ENCODE data around the gene KCNJ13. TPM values are rescaled to one million over a fixed set of nuclear protein-coding genes. Genes with fewer than 3 reads are reported as not detected.
"Not testable (repeated sequence)": the region's sequence is repeated elsewhere in the genome, so short reads cannot be mapped to it uniquely, and the experiment has no call there.

Gene KCNJ13
- total RNA-seq, 1 experiment from 2014 or later: not detected

DNA sequence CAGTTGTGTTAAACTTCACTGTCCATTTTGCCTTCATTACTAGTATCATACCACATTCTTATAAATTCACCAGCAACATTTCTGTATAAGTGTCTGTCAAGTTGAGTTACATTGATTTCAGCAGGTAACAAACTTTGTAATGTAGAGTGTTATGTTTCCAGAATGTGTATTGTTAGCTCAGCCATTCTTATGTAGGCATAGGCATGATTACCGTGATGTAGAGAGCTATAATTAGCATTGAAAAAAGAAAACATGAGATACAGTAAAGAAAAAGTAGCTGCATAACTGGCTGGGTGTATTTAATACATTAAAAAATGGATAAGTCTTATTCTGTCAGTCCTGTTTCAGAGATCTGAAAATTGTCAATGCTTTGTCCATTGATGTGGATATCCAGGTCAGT is 8.5 kb downstream of the KCNJ13 start:
- no peak for DNase-seq (ENCODE audit: low read depth)

DNA sequence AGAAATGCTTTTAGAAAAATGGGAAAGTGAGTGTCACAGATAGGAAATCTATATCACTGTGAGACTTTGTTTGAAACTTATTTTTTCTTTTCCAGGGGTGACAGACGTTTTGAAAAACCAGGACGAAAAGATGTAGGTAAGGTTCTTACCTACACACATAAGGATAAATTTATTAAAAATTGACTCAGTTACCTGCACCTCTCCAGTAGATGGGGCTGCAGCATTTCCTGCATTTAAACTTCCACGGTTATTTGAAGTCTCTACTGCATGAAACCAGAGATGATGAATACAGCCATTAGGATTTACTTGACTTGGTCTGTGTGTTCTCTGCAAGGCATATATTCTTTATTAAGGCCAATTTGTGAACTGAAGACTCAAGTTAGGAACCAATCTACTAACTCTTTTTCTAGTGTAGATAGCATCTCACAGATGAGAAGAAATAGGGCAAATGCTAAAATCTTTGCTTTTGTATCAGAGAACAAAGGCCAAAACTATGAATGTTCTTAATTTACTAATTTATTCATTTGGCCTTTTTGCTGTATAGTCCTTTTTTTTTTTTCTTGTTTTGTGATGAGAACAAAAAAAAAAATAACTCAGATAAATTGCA is 15.0 kb downstream of the KCNJ13 start:
- DNase-seq (ENCODE audit: low read depth): peak; percentile 42

DNA sequence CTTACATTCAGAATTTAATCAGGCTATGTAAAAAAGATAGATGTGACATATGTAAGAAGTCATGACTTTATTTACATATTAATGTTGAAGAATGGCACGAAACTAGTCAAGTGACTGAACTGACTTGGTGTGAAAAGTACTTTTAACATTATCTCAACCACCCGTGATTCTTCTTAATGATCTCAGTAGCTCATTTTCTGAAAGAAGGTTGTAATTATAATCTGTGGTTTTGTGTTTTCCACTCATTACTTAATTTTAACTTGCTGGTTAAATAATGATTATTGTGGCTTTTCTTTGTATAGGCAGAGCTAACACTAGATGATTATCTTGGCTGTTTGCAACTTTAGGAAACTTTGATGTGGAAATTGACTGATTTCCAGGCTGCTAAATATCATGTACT is 18.5 kb downstream of the KCNJ13 start:
- no peak for DNase-seq (ENCODE audit: low read depth)

DNA sequence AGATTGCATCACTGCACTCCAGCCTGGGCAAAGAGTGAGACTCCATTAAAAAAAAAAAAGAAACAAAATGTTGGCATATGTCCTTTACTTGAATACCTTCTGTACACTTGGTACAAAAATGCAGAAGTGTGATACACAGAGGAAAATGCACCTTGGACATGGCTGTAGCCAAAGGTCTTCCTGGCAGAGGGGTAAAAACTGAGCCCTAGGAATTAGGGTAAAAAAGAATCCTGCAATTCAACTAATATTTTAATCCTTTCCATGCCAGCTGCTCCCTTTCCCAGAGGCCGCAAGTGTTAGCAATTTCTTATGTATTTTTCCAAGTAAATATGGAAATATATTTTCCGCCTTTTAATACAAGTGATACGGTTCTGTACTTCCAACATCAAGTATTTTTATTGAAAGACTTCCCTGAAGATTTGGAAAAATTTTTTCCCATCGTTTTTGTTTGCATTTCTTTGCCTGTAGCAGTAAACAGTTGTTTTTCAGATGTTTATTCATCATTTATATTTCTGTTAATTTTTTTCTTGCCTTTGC is 26.2 kb downstream of the KCNJ13 start:
- no peak for DNase-seq (ENCODE audit: low read depth)

DNA sequence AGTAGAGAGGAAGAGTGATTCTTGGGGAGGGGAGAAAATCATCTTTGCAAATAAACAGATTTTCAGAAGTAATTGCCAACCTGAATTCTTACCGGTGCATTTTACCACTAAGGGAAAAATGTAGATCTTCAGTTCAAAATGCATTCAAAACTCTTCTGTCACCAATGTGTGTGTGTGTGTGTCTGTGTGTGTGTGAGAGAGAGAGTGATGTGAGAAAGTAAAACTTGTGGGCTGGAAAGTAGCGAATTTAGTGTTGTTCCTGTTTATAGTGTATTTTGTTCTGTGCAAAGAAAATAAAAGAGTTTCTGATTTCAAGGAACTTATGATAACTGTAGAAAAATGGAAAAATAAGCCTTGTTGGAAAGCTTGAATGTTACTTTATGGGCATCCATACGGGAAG is 27.0 kb downstream of the KCNJ13 start:
- no peak for DNase-seq (ENCODE audit: low read depth)

DNA sequence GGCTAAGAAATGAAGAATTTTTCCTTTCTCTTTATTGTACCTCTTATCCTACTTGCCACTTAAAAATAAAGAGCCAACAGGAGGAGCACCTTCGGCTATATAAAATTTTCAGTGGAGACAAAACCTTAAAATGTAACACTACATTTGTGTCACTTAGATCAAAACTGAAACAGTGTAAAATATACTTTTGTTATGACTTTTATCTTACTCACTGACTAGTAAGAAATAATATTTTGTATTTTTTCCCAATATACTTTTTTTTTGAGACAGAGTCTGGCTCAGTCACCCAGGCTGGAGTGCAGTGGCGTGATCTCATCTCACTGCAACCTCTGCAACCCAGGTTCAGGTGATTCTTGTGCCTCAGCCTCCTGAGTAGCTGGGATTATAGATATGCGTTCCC is 28.3 kb downstream of the KCNJ13 start:
- no peak for DNase-seq (ENCODE audit: low read depth)

DNA sequence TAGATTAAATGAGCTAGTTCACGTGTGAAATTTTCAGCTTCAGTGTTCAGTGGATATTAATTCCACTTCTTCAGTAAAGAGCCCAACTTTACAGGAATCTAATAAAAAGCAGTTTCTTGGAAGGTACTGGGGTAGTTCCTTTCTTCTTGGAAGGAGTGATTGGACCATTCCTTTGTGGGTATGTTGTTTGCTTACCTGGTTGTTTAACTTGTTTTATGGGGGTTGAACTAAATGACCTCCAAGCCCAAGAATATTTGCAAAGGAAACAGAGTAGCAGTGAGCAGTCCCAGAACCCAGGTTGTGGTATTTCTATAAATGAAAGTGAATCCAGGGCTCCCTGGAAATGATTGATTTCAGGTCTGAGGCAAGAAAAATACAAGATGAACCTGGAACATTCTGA is 31.4 kb downstream of the KCNJ13 start:
- no peak for DNase-seq (ENCODE audit: low read depth)

DNA sequence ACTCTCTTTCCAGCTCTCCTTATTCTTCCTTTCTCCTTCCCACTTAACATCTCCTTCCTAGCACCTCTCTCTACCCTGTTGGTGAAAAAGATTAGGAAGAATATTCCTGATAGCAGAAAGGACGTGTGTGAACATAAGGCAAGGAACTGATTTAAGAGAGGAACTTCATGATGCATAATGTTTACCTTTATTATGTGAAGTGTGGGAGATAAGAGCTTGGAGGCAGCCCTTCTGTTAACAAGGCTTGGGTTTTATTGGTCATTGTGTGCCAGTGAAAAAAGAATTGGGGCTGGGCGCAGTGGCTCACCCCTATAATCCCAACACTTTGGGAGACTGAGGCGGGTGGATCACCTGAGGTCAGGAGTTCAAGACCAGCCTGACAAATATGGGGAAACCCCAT is 34.4 kb downstream of the KCNJ13 start:
- no peak for DNase-seq (ENCODE audit: low read depth)

DNA sequence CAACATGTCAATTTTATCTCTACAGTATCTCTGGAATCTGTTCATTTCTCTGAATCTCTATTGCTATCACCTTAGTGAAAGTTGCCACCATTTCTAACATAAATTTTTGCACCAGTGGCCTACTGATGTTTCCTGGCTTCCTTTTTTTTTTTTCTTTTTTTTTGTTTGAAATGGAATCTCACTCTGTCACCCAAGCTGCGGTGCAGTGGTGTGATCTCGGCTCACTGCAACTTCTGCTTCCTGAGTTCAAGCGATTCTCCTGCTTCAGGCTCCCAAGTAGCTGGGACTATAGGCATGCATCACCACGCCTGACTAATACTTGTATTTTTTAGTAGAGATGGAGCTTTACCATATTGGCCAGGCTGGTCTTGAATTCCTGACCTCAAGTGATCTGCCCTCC is 35.1 kb downstream of the KCNJ13 start:
- DNase-seq (ENCODE audit: low read depth): no peak

DNA sequence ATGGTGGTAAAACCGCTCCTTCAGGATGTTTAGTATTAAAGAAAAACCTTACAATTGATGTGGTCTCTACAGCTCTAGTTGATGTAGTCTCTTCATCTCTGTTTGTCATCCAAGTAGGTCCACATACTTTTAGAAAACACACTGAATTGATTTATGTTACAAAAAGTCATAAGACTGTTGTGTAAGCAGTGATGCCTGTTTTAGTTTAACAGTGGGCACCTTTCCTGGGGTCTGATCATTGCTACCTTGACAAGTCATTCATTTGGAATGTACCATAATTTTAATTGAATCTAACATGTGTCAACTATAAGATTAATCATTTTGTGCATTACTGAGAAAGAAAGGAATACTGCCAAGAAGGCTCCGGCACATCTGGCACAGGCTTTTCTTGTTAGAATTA is 44.9 kb downstream of the KCNJ13 start:
- DNase-seq (ENCODE audit: low read depth): no peak

DNA sequence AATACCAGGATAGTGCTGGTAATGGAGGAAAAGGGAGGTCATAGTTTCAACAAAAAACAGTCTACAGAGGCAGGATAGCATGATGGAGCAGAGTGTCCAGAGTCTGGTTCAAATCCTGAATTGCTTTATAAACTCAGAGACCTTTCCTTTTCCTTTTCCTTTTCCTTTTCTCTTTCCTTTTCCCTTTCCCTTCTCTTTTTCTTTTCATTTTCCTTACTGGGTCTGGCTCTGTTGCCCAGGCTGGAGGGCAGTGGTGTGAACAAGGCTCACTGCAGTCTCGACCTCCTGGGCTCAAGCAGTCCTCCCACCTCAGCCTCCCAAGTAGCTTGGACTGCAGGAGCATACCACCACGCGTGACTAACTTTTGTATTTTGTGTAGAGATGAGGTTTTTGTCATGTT is 47.6 kb downstream of the KCNJ13 start:
- DNase-seq (ENCODE audit: low read depth): no peak

DNA sequence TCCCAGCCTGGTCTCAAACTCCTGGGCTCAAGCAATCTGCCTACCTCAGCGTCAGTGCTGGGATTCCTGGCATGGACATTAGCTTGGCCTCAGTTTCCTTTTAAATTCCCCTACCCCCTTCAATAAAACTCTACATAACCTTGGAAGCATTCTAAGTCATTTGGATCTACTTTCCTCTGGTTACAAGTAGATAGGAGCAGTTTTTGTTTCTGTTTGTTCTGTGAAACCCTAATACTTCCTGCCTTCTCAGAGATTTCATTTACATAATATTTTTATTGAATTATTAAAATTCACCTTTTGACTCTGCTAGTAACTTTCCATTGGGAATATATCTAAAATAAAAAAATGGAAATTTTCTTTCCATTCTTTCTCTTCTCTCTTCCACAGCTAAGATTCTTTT is 53.3 kb downstream of the KCNJ13 start:
- no peak for DNase-seq (ENCODE audit: low read depth)

DNA sequence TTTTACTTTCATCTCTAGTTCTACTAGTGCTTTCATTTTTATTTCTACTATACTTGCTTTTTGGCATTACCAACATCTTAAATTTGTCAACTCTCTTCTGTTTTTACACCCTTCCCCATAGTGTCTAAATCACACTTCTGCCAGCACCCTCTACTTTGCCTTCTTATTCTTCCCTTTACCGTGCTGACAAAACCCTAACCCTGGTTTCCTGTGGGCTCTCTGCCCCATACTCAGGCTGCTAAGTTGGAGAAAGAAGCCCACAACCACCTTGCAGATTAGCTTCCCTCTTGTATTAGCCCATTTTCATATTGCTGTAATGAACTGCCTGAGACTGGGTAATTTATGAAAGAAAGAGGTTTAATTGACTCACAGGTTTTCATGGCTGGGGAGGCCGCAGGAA is 54.5 kb downstream of the KCNJ13 start:
- no peak for DNase-seq (ENCODE audit: low read depth)

DNA sequence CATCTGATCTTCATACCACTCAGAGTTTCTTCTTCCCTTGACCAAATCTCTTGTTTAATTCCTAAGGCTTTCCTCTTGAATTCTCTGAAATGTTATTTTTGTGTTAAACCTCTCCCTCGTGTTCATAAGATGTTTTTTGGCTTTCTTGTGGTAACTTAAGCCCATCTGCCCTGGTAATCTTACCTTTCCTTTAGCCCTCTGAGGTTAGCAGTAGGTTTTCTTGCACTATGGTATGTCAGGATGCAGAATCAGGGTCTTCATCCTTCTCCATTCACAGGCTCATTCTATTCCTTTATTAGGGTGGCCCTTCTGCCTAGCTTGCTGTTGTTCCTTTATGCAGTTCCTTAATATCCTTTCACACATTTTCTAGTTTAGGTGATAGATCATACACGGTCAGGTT is 55.1 kb downstream of the KCNJ13 start:
- no peak for DNase-seq (ENCODE audit: low read depth)

DNA sequence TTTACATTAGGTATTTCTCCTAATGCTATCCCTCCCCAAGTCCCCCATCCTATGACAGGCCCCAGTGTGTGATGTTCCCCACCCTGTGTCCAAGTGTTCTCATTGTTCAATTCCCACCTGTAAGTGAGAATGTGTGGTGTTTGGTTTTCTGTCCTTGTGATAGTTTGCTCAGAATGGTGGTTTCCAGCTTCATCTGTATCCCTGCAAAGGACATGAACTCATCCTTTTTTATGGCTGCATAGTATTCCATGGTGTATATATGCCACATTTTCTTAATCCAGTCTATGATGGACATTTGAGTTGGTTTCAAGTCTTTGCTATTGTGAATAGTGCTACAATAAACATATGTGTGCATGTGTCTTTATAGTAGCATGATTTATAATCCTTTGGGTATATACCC is 56.3 kb downstream of the KCNJ13 start:
- DNase-seq (ENCODE audit: low read depth): not testable (repeated sequence)

Other genes with a start within 250 kb of the KCNJ13 start
- gene CHRNG, start 236.9 kb downstream of the KCNJ13 start, total RNA-seq (2014; rRNA removed; shearing (Covaris generic)): not detected in 2 replicates
- 6.3 and 7.1 TPM in 2 replicates for gene TIGD1, start 226.0 kb downstream of the KCNJ13 start, total RNA-seq (2014; rRNA removed; shearing (Covaris generic))
- 146 and 150 TPM in 2 replicates for gene EIF4E2, start 225.9 kb downstream of the KCNJ13 start, total RNA-seq (2014; rRNA removed; shearing (Covaris generic))
- gene EFHD1, start 143.0 kb downstream of the KCNJ13 start, total RNA-seq (2014; rRNA removed; shearing (Covaris generic)): 1.2 and 1.7 TPM in 2 replicates
- gene GIGYF2, start 79.2 kb downstream of the KCNJ13 start, total RNA-seq (2014; rRNA removed; shearing (Covaris generic)): 36.3 and 46.9 TPM in 2 replicates
- 0.24 and 0.98 TPM in 2 replicates for gene SNORC, start 93.7 kb upstream of the KCNJ13 start, total RNA-seq (2014; rRNA removed; shearing (Covaris generic))
- gene NGEF, start 236.7 kb upstream of the KCNJ13 start, total RNA-seq (2014; rRNA removed; shearing (Covaris generic)): 35.4 and 38.4 TPM in 2 replicates

Measured in RPMI7951 (cell line).